ENCODE measurements around the gene OR6V1.

OR6V1 gene

GRCh38 chr7:143038635-143039034, 13.5 kb upstream of the OR6V1 start:
- ChIA-PET CTCF (no interaction called here), POLR2A (no interaction called here)
- no peak for DNase-seq (ENCODE audit: extremely low spot score)
- TF ChIP-seq CTCF (IDR thresholded peaks at IDR 0.05; ENCODE audit: control extremely low read depth, extremely low read depth, low read depth, missing control alignments): no peak

- POLR2A ChIA-PET: no interaction called here
- TF ChIP-seq CTCF (IDR thresholded peaks at IDR 0.05; ENCODE audit: control extremely low read depth, extremely low read depth, low read depth, missing control alignments): no peak
- CTCF ChIA-PET: no interaction called here
- no peak for DNase-seq (ENCODE audit: extremely low spot score)
These were observed 11.9 kb upstream of the OR6V1 start for GRCh38 chr7:143040209-143040715.

- CTCF ChIA-PET: interaction anchor here (1.5 to 2.0 kb wide), 2 partner anchors 10 to 199 kb away, joined by 3 to 5 read pairs; no protein-coding TSS in a partner anchor
- POLR2A ChIA-PET: no interaction called here
- TF ChIP-seq CTCF (IDR thresholded peaks at IDR 0.05; ENCODE audit: control extremely low read depth, extremely low read depth, low read depth, missing control alignments): no peak
- no peak for DNase-seq (ENCODE audit: extremely low spot score)
These were observed 10.8 kb upstream of the OR6V1 start for GRCh38 chr7:143041346-143041745.

GRCh38 chr7:143042159-143042789, 9.9 kb upstream of the OR6V1 start:
- no peak for TF ChIP-seq CTCF (IDR thresholded peaks at IDR 0.05; ENCODE audit: control extremely low read depth, extremely low read depth, low read depth, missing control alignments)
- POLR2A ChIA-PET: no interaction called here
- no peak for DNase-seq (ENCODE audit: extremely low spot score)
- CTCF ChIA-PET: interaction anchor here (1.5 to 3.0 kb wide), 3 partner anchors 11 to 198 kb away, joined by 3 to 19 read pairs (median 5); no protein-coding TSS in a partner anchor

GRCh38 chr7:143042790-143043271, 9.3 kb upstream of the OR6V1 start:
- POLR2A ChIA-PET: no interaction called here
- no peak for DNase-seq (ENCODE audit: extremely low spot score)
- no peak for TF ChIP-seq CTCF (IDR thresholded peaks at IDR 0.05; ENCODE audit: control extremely low read depth, extremely low read depth, low read depth, missing control alignments)
- CTCF ChIA-PET: interaction anchor here (0.9 to 3.0 kb wide), 7 partner anchors 9 to 198 kb away, joined by 3 to 19 read pairs (median 3); partner anchors contain the start of gene OR6V1

- POLR2A ChIA-PET: no interaction called here
- CTCF ChIA-PET: interaction anchor here (0.7 to 3.0 kb wide), 7 partner anchors 9 to 171 kb away, joined by 3 to 19 read pairs (median 3); partner anchors contain the start of gene OR6V1
- no peak for TF ChIP-seq CTCF (IDR thresholded peaks at IDR 0.05; ENCODE audit: control extremely low read depth, extremely low read depth, low read depth, missing control alignments)
- DNase-seq (ENCODE audit: extremely low spot score): no peak
These were observed 8.8 kb upstream of the OR6V1 start for GRCh38 chr7:143043391-143043790.

Measured in GM10248 (cell line).